CD4-positive, CD25-positive, alpha-beta regulatory T cell (primary cell): ENCODE results near the gene GFY. TPM values are rescaled to one million over a fixed set of nuclear protein-coding genes. Genes with fewer than 3 reads are reported as not detected.

Experiments
- ATAC-seq, 2 donors: fragments of 150-1000 bp; cut with Tn5 transposase; one replicate each; pipeline ENCODE4 v1.10.0; 2021; ENCODE audit warnings: low read depth in 2 of 2, moderate number of reproducible peaks in 2 of 2, moderate library complexity in 1 of 2
- DNase-seq, 3 donors: peaks; one replicate each; pipeline versions ENCODE4 v3.0.0 to v3.0.0-alpha.2; 2012 to 2022; ENCODE audit warnings: mixed read lengths in 1 of 3
- H3K27ac ChIP-seq: one replicate; pipeline ENCODE4 v1.7.0; 2013; ENCODE audit warnings: mild to moderate bottlenecking, low read length; ENCODE audit not compliant: insufficient read depth, poor library complexity, severe bottlenecking
- H3K27me3 ChIP-seq: one replicate; pipeline ENCODE4 v1.7.0; 2013; ENCODE audit warnings: low read length; ENCODE audit not compliant: control insufficient read depth, insufficient read depth
- H3K36me3 ChIP-seq: one replicate; pipeline ENCODE4 v1.7.0; 2013; ENCODE audit warnings: mild to moderate bottlenecking, low read length, moderate library complexity; ENCODE audit not compliant: control insufficient read depth, insufficient read depth
- H3K4me1 ChIP-seq: 2 replicates; pipeline ENCODE4 v1.7.0; 2013; ENCODE audit warnings: mild to moderate bottlenecking, low read length; ENCODE audit not compliant: insufficient read depth, control insufficient read depth, poor library complexity, severe bottlenecking
- H3K4me3 ChIP-seq: one replicate; pipeline ENCODE4 v1.7.0; 2013; ENCODE audit warnings: low read depth, mild to moderate bottlenecking, low read length, moderate library complexity
- H3K9me3 ChIP-seq, 2 experiments: 1 replicate in 1 of 2; 2 replicates in 1 of 2; pipeline ENCODE4 v1.7.0; 2013; ENCODE audit warnings: low read length in 2 of 2, mild to moderate bottlenecking in 1 of 2, moderate library complexity in 1 of 2; ENCODE audit not compliant: control insufficient read depth in 2 of 2
- H3K27ac Mint-ChIP-seq, 3 donors: one replicate each; pipeline ENCODE4 v1.8.0; 2020 to 2022; ENCODE audit warnings: mild to moderate bottlenecking in 3 of 3, mixed read lengths in 3 of 3, moderate library complexity in 2 of 3
- H3K27me3 Mint-ChIP-seq: one replicate; pipeline ENCODE4 v1.8.0; 2022; ENCODE audit warnings: mild to moderate bottlenecking, mixed read lengths
- H3K36me3 Mint-ChIP-seq: one replicate; pipeline ENCODE4 v1.8.0; 2020; ENCODE audit warnings: mixed read lengths
- H3K4me1 Mint-ChIP-seq, 4 donors: one replicate each; pipeline ENCODE4 v1.8.0; 2020 to 2022; ENCODE audit warnings: mixed read lengths in 4 of 4, mild to moderate bottlenecking in 1 of 4
- H3K4me3 Mint-ChIP-seq, 4 donors: one replicate each; pipeline ENCODE4 v1.8.0; 2020 to 2022; ENCODE audit warnings: mild to moderate bottlenecking in 4 of 4, mixed read lengths in 4 of 4, moderate library complexity in 3 of 4
- H3K9me3 Mint-ChIP-seq, 7 donors: one replicate each; pipeline ENCODE4 v1.8.0; 2020 to 2022; ENCODE audit warnings: mixed read lengths in 7 of 7, mild to moderate bottlenecking in 3 of 7, moderate library complexity in 2 of 7
- polyA plus RNA-seq, 4 donors: library from polyadenylated mRNA; unstranded; fragments of 300-500 nt; fragmentation: Illumina TruSeq; gene quantifications; one replicate each; pipeline ENCODE4 v1.2.3, GENCODE V29; 2021
- total RNA-seq: library from RNA; stranded (reverse); gene quantifications from one replicate; pipeline ENCODE4 v1.2.3, GENCODE V29; 2022

Gene GFY
- total and polyA plus RNA-seq, 5 donors from 2014 or later: not detected

GRCh38 chr19:49423985-49424303, 1.2 kb upstream of the GFY start:
- Mint-ChIP-seq H3K4me3 (peak overlapping the region; percentile 47 to 78 (median 66)), H3K27me3 (peaks cover 97% of the 10 kb centered on the region), H3K9me3 (peaks cover 0 to 16% (median 0%) of the 10 kb centered on the region in 7 donors), H3K36me3 (peaks cover 5% of the 10 kb centered on the region), H3K4me1 (peaks cover 5 to 80% (median 32%) of the 10 kb centered on the region in 4 donors), H3K27ac (peak overlapping the region in 1 of 3 donors; percentile 18)
- peak overlapping the region; percentile 48 for H3K4me3 ChIP-seq
- no peaks in the 10 kb centered on the region for H3K9me3 ChIP-seq
- peaks cover 56% of the 10 kb centered on the region for H3K27me3 ChIP-seq
- ATAC-seq (peak in 1 of 2 donors; percentile 18), DNase-seq (peak in 1 of 3 donors; percentile 43)
- H3K4me1 ChIP-seq: peaks cover 49% of the 10 kb centered on the region
- H3K27ac ChIP-seq: no peak overlapping the region
- H3K36me3 ChIP-seq: no peaks in the 10 kb centered on the region

DNA sequence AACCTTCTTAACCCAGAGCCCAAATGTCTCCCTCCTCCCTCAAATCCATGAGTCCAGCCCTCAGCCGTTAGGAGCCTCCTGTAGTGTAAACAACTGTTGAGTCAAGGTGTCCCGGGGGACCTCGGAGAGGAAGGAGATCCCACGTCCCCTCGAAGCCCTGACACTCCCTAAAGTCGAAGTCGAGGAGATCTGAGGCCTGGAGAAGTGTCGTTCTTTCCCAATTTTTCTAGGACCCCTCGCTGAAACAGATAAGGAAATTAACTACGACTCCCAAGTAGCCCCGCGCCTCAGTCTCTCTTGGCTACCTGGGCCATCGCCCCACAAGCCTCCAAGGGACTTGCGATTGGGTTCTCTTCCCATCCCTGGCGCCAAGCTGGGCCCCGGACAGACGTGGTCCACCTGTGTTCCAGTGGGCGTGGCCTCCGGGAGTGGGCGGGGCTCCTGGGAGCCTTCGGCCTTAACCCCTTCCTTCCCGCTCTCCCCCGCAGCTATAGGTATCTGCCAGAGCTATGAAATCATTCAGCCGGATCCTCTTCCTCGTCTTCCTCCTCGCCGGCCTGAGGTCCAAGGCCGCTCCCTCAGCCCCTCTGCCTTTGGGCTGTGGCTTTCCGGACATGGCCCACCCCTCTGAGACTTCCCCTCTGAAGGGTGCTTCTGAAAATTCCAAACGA, 869 bp downstream of the GFY start:
- peaks cover 5 to 75% (median 34%) of the 10 kb centered on the region in 4 donors for H3K4me1 Mint-ChIP-seq
- Histone ChIP-seq H3K27me3 (peaks cover 60% of the 10 kb centered on the region), H3K4me1 (peaks cover 49% of the 10 kb centered on the region), H3K36me3 (no peaks in the 10 kb centered on the region), H3K4me3 (no peak overlapping the region), H3K9me3 (no peaks in the 10 kb centered on the region), H3K27ac (no peak overlapping the region)
- no peak for ATAC-seq
- peaks cover 0 to 17% (median 0%) of the 10 kb centered on the region in 7 donors for H3K9me3 Mint-ChIP-seq
- DNase-seq: no peak
- H3K36me3 Mint-ChIP-seq: peaks cover 8% of the 10 kb centered on the region
- H3K27me3 Mint-ChIP-seq: peaks cover 97% of the 10 kb centered on the region
- H3K4me3 Mint-ChIP-seq: no peak overlapping the region
- no peak overlapping the region for H3K27ac Mint-ChIP-seq

- ATAC-seq (no peak), DNase-seq (no peak)
- Histone ChIP-seq H3K9me3 (no peaks in the 10 kb centered on the region), H3K27ac (no peak overlapping the region), H3K27me3 (peaks cover 50% of the 10 kb centered on the region), H3K4me3 (no peak overlapping the region), H3K4me1 (peaks cover 46% of the 10 kb centered on the region), H3K36me3 (no peaks in the 10 kb centered on the region)
- peaks cover 8% of the 10 kb centered on the region for H3K36me3 Mint-ChIP-seq
- H3K27me3 Mint-ChIP-seq: peaks cover 93% of the 10 kb centered on the region
- peaks cover 5 to 68% (median 26%) of the 10 kb centered on the region in 4 donors for H3K4me1 Mint-ChIP-seq
- peaks cover 0 to 15% (median 0%) of the 10 kb centered on the region in 7 donors for H3K9me3 Mint-ChIP-seq
- H3K4me3 Mint-ChIP-seq: peak overlapping the region in 1 of 4 donors; percentile 36
- no peak overlapping the region for H3K27ac Mint-ChIP-seq
These were observed 2.2 kb downstream of the GFY start for GRCh38 chr19:49427339-49427738.

DNA sequence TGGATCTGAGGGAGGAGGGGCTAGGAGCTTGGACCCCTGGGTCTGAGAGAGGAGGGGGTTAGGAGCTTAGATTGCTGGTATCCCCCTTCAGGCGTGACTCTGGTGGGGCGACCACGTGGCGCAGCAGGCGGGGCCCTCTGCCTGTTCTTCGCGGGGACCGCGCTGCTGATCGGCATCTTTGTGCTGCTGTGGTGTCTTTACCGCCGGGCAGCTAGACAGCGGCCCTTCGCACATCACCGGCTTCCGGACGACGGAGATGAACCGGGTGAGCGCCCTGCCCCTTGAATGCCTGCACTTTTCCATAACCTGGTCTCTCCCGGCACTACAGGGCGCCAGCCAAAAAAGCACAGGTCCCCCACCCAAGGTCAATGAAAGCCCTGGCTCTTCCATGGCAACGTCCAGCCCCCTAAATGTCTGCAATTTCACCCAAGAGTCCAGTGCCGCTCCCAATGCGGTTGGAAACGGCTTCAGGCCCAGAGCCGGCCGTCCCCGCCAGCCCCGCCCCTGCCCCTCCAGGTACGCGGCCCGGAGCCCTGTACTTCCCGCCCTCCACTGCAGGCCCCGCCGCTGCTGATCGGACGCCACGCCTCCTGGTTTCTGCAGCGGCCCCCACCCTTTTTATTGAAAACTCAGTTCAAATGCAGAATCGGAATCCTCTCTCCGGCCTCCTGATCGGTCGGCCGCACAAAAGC, 2.8 kb downstream of the GFY start:
- Histone ChIP-seq H3K9me3 (no peaks in the 10 kb centered on the region), H3K36me3 (no peaks in the 10 kb centered on the region), H3K27me3 (peaks cover 46% of the 10 kb centered on the region), H3K27ac (no peak overlapping the region), H3K4me3 (no peak overlapping the region), H3K4me1 (peaks cover 46% of the 10 kb centered on the region)
- Mint-ChIP-seq H3K36me3 (peaks cover 3% of the 10 kb centered on the region), H3K9me3 (peaks cover 0 to 15% (median 0%) of the 10 kb centered on the region in 7 donors), H3K27ac (no peak overlapping the region), H3K4me1 (peaks cover 5 to 68% (median 21%) of the 10 kb centered on the region in 4 donors), H3K27me3 (peaks cover 94% of the 10 kb centered on the region), H3K4me3 (peak overlapping the region in 3 of 4 donors; percentile 41 to 74 (median 67))
- DNase-seq: peak in 1 of 3 donors; percentile 35
- peak in 1 of 2 donors; percentile 23 for ATAC-seq

GRCh38 chr19:49428547-49429451, 3.6 kb downstream of the GFY start:
- peaks cover 45% of the 10 kb centered on the region for H3K4me1 ChIP-seq
- peaks cover 91% of the 10 kb centered on the region for H3K27me3 Mint-ChIP-seq
- no peaks in the 10 kb centered on the region for H3K9me3 ChIP-seq
- H3K27me3 ChIP-seq: peaks cover 44% of the 10 kb centered on the region
- peak overlapping the region in 2 of 4 donors; percentile 41 to 74 for H3K4me3 Mint-ChIP-seq
- peaks cover 3% of the 10 kb centered on the region for H3K36me3 Mint-ChIP-seq
- no peaks in the 10 kb centered on the region for H3K36me3 ChIP-seq
- H3K9me3 Mint-ChIP-seq: peaks cover 0 to 15% (median 1%) of the 10 kb centered on the region in 7 donors
- H3K4me3 ChIP-seq: no peak overlapping the region
- ATAC-seq (no peak), DNase-seq (no peak)
- no peak overlapping the region for H3K27ac Mint-ChIP-seq
- H3K4me1 Mint-ChIP-seq: peaks cover 1 to 67% (median 21%) of the 10 kb centered on the region in 4 donors
- no peak overlapping the region for H3K27ac ChIP-seq

DNA sequence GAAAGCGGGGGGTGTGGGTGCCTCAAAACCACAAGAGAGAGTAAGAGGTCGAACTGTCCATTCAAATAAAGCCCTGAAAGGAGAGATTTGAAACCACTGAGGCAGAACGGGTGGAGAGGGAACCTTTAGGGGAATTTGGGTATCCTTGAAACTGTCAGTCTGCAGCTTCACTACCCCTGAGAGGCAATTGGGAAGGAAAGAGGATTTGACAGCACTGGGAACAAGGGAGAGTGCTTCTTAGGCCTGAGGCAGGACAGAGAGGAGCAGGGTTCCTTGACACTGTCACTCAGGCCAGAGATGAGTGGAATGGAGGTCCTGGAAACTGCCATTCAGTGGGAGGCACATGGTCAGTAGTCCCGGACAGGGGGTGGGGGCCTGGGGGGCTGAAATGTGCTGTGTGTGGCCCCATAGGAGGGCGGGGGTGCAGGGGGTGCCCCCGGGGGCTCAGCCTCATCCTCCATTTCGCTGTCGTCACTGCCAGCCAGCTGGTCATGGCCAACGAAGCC, 5.0 kb downstream of the GFY start:
- ATAC-seq (no peak), DNase-seq (no peak)
- no peak overlapping the region for H3K27ac ChIP-seq
- Mint-ChIP-seq H3K9me3 (peaks cover 0 to 15% (median 1%) of the 10 kb centered on the region in 7 donors), H3K27me3 (peaks cover 91% of the 10 kb centered on the region), H3K27ac (no peak overlapping the region), H3K4me3 (no peak overlapping the region), H3K36me3 (peaks cover 3% of the 10 kb centered on the region), H3K4me1 (peaks cover 0 to 54% (median 18%) of the 10 kb centered on the region in 4 donors)
- H3K27me3 ChIP-seq: peaks cover 43% of the 10 kb centered on the region
- H3K4me3 ChIP-seq: no peak overlapping the region
- no peaks in the 10 kb centered on the region for H3K36me3 ChIP-seq
- H3K4me1 ChIP-seq: peaks cover 39% of the 10 kb centered on the region
- no peaks in the 10 kb centered on the region for H3K9me3 ChIP-seq

DNA sequence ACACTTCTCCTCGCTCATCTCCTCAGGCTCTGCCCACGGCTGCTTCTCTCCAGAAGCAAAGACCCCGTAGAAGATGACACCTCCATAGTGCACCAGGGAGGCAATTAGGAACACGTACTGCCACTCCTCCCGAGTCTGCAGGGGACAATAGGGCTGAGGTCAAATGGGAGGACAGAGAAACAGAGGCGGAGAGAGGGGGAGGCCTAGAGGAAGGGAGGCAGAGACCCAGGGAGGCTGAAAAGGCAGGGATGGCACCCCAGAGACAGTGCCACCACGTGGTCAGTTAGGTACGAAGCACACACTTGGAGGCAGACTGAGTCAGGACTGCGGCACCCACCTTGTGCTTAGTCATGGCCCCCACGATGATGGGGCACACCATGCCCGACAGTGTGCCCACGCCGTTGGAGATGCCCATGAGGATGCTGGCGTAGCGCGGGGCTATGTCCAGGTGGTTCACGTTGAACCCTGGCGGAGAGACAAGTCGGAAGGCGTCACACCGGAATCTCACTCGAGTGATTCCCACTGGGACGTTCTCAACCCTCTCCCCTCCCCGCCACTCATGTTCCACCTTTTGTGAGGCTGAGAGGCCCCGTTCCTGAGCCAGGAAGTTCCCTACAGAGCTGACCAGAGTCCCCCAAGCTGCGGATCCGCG, 5.6 kb downstream of the GFY start:
- ATAC-seq (no peak), DNase-seq (peak in 1 of 3 donors; percentile 47)
- H3K27ac Mint-ChIP-seq: peak overlapping the region in 1 of 3 donors; percentile 64
- peaks cover 3% of the 10 kb centered on the region for H3K36me3 Mint-ChIP-seq
- H3K9me3 ChIP-seq: no peaks in the 10 kb centered on the region
- peaks cover 39% of the 10 kb centered on the region for H3K4me1 ChIP-seq
- peaks cover 91% of the 10 kb centered on the region for H3K27me3 Mint-ChIP-seq
- no peak overlapping the region for H3K4me3 ChIP-seq
- H3K4me1 Mint-ChIP-seq: peaks cover 0 to 51% (median 19%) of the 10 kb centered on the region in 4 donors
- H3K9me3 Mint-ChIP-seq: peaks cover 0 to 15% (median 1%) of the 10 kb centered on the region in 7 donors
- H3K36me3 ChIP-seq: no peaks in the 10 kb centered on the region
- H3K4me3 Mint-ChIP-seq: no peak overlapping the region
- H3K27ac ChIP-seq: no peak overlapping the region
- peaks cover 39% of the 10 kb centered on the region for H3K27me3 ChIP-seq
